Osteocyte (in vitro differentiated cells): Measurements from ENCODE around the gene CAMK1D. TPM values are rescaled to one million over a fixed set of nuclear protein-coding genes. Genes with fewer than 3 reads are reported as not detected.

Experiments used
- DNase-seq: peaks from one replicate; pipeline ENCODE4 v3.0.0; 2021; ENCODE audit warnings: mixed read lengths; ENCODE audit not compliant: unreplicated experiment; ENCODE audit errors: extremely low spot score
- H3K27ac Mint-ChIP-seq: one replicate; pipeline ENCODE4 v1.8.0; 2021; ENCODE audit warnings: mild to moderate bottlenecking, mixed read lengths; ENCODE audit not compliant: unreplicated experiment
- H3K27me3 Mint-ChIP-seq: one replicate; pipeline ENCODE4 v1.8.0; 2021; ENCODE audit warnings: mixed read lengths; ENCODE audit not compliant: unreplicated experiment
- H3K36me3 Mint-ChIP-seq: one replicate; pipeline ENCODE4 v1.8.0; 2021; ENCODE audit warnings: mixed read lengths; ENCODE audit not compliant: unreplicated experiment
- H3K4me1 Mint-ChIP-seq: one replicate; pipeline ENCODE4 v1.8.0; 2021; ENCODE audit warnings: mixed read lengths; ENCODE audit not compliant: unreplicated experiment
- H3K4me3 Mint-ChIP-seq: one replicate; pipeline ENCODE4 v1.8.0; 2021; ENCODE audit warnings: mild to moderate bottlenecking, moderate library complexity, mixed read lengths; ENCODE audit not compliant: unreplicated experiment
- H3K9me3 Mint-ChIP-seq: one replicate; pipeline ENCODE4 v1.8.0; 2021; ENCODE audit warnings: mixed read lengths; ENCODE audit not compliant: unreplicated experiment
- total RNA-seq: library from RNA; stranded (reverse); gene quantifications from 2 replicates; pipeline ENCODE4 v1.2.1, GENCODE V29; 2021
- TF ChIP-seq, protein P1 (sequence below): fragments of 200-600 bp; sonication (generic); IDR thresholded peaks from 2 replicates; pipeline ENCODE4 v1.5.0; 2021; ENCODE audit warnings: antibody characterized with exemption, mild to moderate bottlenecking, moderate library complexity

Gene CAMK1D
- total RNA-seq, 1 donor from 2014 or later: 13.7 TPM

DNA sequence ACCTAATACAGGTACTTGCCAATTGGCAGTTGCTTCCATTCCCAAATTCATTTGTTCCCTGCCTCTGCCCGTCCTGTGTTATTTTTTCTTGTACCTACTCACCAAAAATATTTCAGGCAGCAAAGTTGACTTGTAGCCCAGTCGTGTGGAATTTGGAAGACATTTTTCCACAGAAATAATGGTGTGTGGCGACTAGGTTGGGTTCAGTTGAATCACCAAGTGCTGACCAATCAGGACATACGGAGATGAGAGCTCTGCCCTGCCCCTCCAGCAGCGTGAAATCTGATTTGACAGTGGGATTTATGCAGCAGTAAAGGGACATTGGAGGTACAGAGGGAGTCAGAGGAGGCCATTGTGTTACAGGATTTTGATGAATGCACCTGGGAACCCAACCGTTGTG is 435.3 kb downstream of the CAMK1D start:
- Mint-ChIP-seq H3K27ac (no peak overlapping the region), H3K4me3 (no peak overlapping the region), H3K4me1 (peaks cover 3% of the 10 kb centered on the region), H3K9me3 (no peaks in the 10 kb centered on the region), H3K27me3 (no peaks in the 10 kb centered on the region), H3K36me3 (peaks cover 5% of the 10 kb centered on the region)
- DNase-seq: no peak
- TF ChIP-seq, protein P1, sequence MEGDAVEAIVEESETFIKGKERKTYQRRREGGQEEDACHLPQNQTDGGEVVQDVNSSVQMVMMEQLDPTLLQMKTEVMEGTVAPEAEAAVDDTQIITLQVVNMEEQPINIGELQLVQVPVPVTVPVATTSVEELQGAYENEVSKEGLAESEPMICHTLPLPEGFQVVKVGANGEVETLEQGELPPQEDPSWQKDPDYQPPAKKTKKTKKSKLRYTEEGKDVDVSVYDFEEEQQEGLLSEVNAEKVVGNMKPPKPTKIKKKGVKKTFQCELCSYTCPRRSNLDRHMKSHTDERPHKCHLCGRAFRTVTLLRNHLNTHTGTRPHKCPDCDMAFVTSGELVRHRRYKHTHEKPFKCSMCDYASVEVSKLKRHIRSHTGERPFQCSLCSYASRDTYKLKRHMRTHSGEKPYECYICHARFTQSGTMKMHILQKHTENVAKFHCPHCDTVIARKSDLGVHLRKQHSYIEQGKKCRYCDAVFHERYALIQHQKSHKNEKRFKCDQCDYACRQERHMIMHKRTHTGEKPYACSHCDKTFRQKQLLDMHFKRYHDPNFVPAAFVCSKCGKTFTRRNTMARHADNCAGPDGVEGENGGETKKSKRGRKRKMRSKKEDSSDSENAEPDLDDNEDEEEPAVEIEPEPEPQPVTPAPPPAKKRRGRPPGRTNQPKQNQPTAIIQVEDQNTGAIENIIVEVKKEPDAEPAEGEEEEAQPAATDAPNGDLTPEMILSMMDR: no peak

GRCh38 chr10:12785415-12785831 is 436.1 kb downstream of the CAMK1D start:
- peaks cover 5% of the 10 kb centered on the region for H3K36me3 Mint-ChIP-seq
- DNase-seq: no peak
- H3K27me3 Mint-ChIP-seq: no peaks in the 10 kb centered on the region
- H3K4me1 Mint-ChIP-seq: peaks cover 3% of the 10 kb centered on the region
- H3K27ac Mint-ChIP-seq: no peak overlapping the region
- no peak overlapping the region for H3K4me3 Mint-ChIP-seq
- no peaks in the 10 kb centered on the region for H3K9me3 Mint-ChIP-seq
- TF ChIP-seq, protein P1: no peak

- no peak for DNase-seq
- Mint-ChIP-seq H3K9me3 (peaks cover 9% of the 10 kb centered on the region), H3K27ac (no peak overlapping the region), H3K27me3 (no peaks in the 10 kb centered on the region), H3K36me3 (peaks cover 8% of the 10 kb centered on the region), H3K4me1 (peaks cover 3% of the 10 kb centered on the region), H3K4me3 (no peak overlapping the region)
- TF ChIP-seq, protein P1: no peak
These were observed 437.9 kb downstream of the CAMK1D start for GRCh38 chr10:12787297-12787696.

- Mint-ChIP-seq H3K4me3 (no peak overlapping the region), H3K27ac (no peak overlapping the region), H3K36me3 (peaks cover 5% of the 10 kb centered on the region), H3K9me3 (peaks cover 9% of the 10 kb centered on the region), H3K4me1 (no peaks in the 10 kb centered on the region), H3K27me3 (no peaks in the 10 kb centered on the region)
- TF ChIP-seq, protein P1: no peak
- DNase-seq: no peak
These were observed 438.9 kb downstream of the CAMK1D start for GRCh38 chr10:12788277-12788676.

GRCh38 chr10:12790270-12790669 is 440.9 kb downstream of the CAMK1D start:
- no peak overlapping the region for H3K27ac Mint-ChIP-seq
- DNase-seq: no peak
- no peak overlapping the region for H3K4me3 Mint-ChIP-seq
- H3K9me3 Mint-ChIP-seq: peaks cover 14% of the 10 kb centered on the region
- peaks cover 9% of the 10 kb centered on the region for H3K36me3 Mint-ChIP-seq
- TF ChIP-seq, protein P1: no peak
- H3K4me1 Mint-ChIP-seq: no peaks in the 10 kb centered on the region
- H3K27me3 Mint-ChIP-seq: no peaks in the 10 kb centered on the region
